Spleen (tissue), 11 donors: ENCODE results near the gene PDE6D. TPM values are rescaled to one million over a fixed set of nuclear protein-coding genes. Genes with fewer than 3 reads are reported as not detected.

Source experiments
- DNase-seq: peaks from one replicate; pipeline ENCODE4 v3.0.0-alpha.2; 2020
- H3K27ac ChIP-seq, 8 donors: fragments of 200-600 bp; sonication (generic) in 7 of 8; 1 replicate in 4 of 8; 2 replicates in 4 of 8; pipeline versions ENCODE4 v1.5.0 to v1.8.0; 2016 to 2021; ENCODE audit warnings: inconsistent platforms in 4 of 8, mild to moderate bottlenecking in 4 of 8, moderate library complexity in 1 of 8
- H3K27me3 ChIP-seq, 7 donors: fragments of 200-600 bp; sonication (generic) in 6 of 7; replicated peaks in 1 of 7; 1 replicate in 4 of 7; 2 replicates in 3 of 7; pipeline versions ENCODE4 v1.5.0 to v1.8.0; 2016 to 2021; ENCODE audit warnings: inconsistent platforms in 3 of 7, mild to moderate bottlenecking in 1 of 7
- H3K36me3 ChIP-seq, 6 donors: fragments of 200-600 bp; sonication (generic) in 5 of 6; 1 replicate in 4 of 6; 2 replicates in 2 of 6; pipeline versions ENCODE4 v1.5.0 to v1.8.0; 2016 to 2021; ENCODE audit warnings: inconsistent platforms in 2 of 6
- H3K4me1 ChIP-seq, 6 donors: fragments of 200-600 bp; sonication (generic) in 5 of 6; 1 replicate in 3 of 6; 2 replicates in 3 of 6; pipeline versions ENCODE4 v1.5.0 to v1.8.0; 2016 to 2021; ENCODE audit warnings: inconsistent platforms in 3 of 6
- H3K4me3 ChIP-seq, 8 donors: fragments of 200-600 bp; sonication (generic) in 7 of 8; 1 replicate in 4 of 8; 2 replicates in 4 of 8; pipeline versions ENCODE4 v1.5.0 to v1.8.0; 2016 to 2021; ENCODE audit warnings: inconsistent platforms in 4 of 8, mild to moderate bottlenecking in 4 of 8, moderate library complexity in 2 of 8
- H3K9me3 ChIP-seq, 8 donors: fragments of 200-600 bp; sonication (generic) in 7 of 8; 1 replicate in 4 of 8; 2 replicates in 4 of 8; pipeline versions ENCODE4 v1.5.0 to v1.8.0; 2016 to 2021; ENCODE audit warnings: inconsistent platforms in 4 of 8
- POLR2A ChIP-seq, 3 donors: fragments of 450-650 bp; IDR thresholded peaks; one replicate each; pipeline ENCODE4 v1.5.1; 2017; ENCODE audit warnings: antibody characterized with exemption in 3 of 3, mild to moderate bottlenecking in 1 of 3
- POLR2AphosphoS5 ChIP-seq, 3 donors: sonication (generic); formaldehyde crosslinking; IDR thresholded peaks; one replicate each; pipeline ENCODE4 v1.5.1; 2017; ENCODE audit warnings: antibody characterized with exemption in 3 of 3
- WGBS, 5 donors: extraction: QIAGEN DNeasy Blood & Tissue Kit in 3 of 5; methylation state at CpG; one replicate each; pipeline versions ENCODE4 v1.1.5 to v1.1.7; 2013 to 2018; 5-methylcytosine and 5-hydroxymethylcytosine counted together
- intact Hi-C: fragments of 100-400 bp; cut with DNase I; formaldehyde crosslinking; loops from one replicate; pipeline ENCODE4 v1.15.0; 2023; ENCODE audit warnings: low total_unique reads
- polyA plus RNA-seq, 3 donors: library from polyadenylated mRNA; stranded (reverse); fragments of 200-250 nt; gene quantifications; one replicate each; pipeline ENCODE4 v1.2.1, GENCODE V29; 2013
- total RNA-seq, 7 donors: library from RNA; depleted of rRNA in 3 of 7; stranded (reverse); fragments of >200 nt in 3 of 7; fragmentation: NEBNext Ultra II Directional in 4 of 7; extraction: Animal tissue kit (Norgen Biotek cat#: 25700) in 4 of 7; gene quantifications; one replicate each; pipeline versions ENCODE4 v1.1.0 to v1.2.1, GENCODE V29; 2016 to 2021
- TF ChIP-seq, protein P1 (sequence below), 11 experiments: fragments of 200-600 bp in 7 of 11; fragments of 450-650 bp in 4 of 11; sonication (generic) in 4 of 11; IDR thresholded peaks in 8 of 11; conservative IDR thresholded peaks in 3 of 11; 1 replicate in 7 of 11; 2 replicates in 4 of 11; pipeline versions ENCODE4 v1.4.0 to v1.8.0; 2016 to 2021; ENCODE audit warnings: antibody characterized with exemption in 11 of 11, inconsistent platforms in 4 of 11, mild to moderate bottlenecking in 1 of 11
- donor health status: healthy with polysubstance abuse.
- donor health status: DM: no; HTN: no; CAD: no; lungs with moderate emphysema.
- donor health status: DM: no; HTN: no; CAD: no.
- donor health status: Bipolar disorder and iron deficiency.
- donor health status: healthy.
- donor health status: DM: no; HTN: no; CAD: no.
- donor health status: DM: yes; HTN: yes; CAD: no.

PDE6D gene
- total and polyA plus RNA-seq, 10 donors, result 20.5 to 45.0 (median 29.6) TPM

DNA sequence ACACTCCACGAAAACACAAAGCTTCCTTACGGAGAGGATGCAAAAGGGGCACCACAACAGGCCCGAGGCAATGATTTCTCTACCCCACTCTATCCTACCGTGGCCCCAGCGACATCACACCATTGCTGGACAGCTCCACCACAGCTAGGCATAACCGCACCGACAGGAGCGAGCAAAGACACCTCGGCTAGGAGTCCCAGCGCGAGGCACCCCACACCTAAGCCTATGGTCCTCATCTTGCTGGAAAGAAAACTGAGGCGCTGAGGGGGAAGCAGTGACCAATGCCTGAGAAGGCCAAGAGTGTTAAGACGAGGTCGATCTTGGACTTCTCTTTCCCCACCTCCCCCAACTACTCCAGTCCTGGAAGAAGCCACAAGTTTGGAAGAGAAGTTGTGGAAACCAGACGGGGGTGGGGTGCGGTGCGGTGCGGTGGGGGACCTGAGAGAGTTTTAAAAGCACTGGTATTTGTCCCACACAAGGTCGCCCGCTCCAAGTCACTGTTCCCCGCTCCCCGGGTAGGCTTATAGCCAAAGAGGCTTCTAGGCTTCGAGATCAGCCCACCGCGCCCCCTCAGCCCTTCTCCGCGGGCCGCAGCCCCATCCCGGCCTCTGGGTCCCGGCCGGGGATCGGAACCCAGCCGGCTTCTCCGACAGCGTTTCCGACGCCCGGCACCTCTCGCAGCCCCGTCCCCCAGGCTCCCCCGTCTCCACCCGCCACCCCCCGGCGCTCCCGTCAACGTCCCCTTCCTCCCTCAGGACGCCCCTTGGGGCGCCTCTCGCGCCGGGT is 766 bp downstream of the PDE6D start:
- no peak for TF ChIP-seq POLR2A (IDR thresholded peaks at IDR 0.05)
- TF ChIP-seq, protein P1, sequence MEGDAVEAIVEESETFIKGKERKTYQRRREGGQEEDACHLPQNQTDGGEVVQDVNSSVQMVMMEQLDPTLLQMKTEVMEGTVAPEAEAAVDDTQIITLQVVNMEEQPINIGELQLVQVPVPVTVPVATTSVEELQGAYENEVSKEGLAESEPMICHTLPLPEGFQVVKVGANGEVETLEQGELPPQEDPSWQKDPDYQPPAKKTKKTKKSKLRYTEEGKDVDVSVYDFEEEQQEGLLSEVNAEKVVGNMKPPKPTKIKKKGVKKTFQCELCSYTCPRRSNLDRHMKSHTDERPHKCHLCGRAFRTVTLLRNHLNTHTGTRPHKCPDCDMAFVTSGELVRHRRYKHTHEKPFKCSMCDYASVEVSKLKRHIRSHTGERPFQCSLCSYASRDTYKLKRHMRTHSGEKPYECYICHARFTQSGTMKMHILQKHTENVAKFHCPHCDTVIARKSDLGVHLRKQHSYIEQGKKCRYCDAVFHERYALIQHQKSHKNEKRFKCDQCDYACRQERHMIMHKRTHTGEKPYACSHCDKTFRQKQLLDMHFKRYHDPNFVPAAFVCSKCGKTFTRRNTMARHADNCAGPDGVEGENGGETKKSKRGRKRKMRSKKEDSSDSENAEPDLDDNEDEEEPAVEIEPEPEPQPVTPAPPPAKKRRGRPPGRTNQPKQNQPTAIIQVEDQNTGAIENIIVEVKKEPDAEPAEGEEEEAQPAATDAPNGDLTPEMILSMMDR (IDR thresholded peaks at IDR 0.05 in 8 of 11, conservative IDR thresholded peaks at IDR 0.05 in 3 of 11), result no peak
- no peak for TF ChIP-seq POLR2AphosphoS5 (IDR thresholded peaks at IDR 0.05)
- H3K27me3 ChIP-seq, result no peaks in the 10 kb centered on the region
- peak; percentile 77 for DNase-seq
- WGBS, 5 donors, result 9 to 21% (median 11%) methylated on average over 26 to 51 of the region's 51 CpGs
- H3K4me1 ChIP-seq, result peaks cover 33 to 65% (median 49%) of the 10 kb centered on the region in 6 donors
- peak overlapping the region; percentile 64 to 98 (median 90) for H3K4me3 ChIP-seq
- intact Hi-C loops, result no loop called here
- peaks cover 0 to 5% (median 0%) of the 10 kb centered on the region in 6 donors for H3K36me3 ChIP-seq
- H3K27ac ChIP-seq, result peak overlapping the region; percentile 71 to 92 (median 88)
- H3K9me3 ChIP-seq, result no peaks in the 10 kb centered on the region

DNA sequence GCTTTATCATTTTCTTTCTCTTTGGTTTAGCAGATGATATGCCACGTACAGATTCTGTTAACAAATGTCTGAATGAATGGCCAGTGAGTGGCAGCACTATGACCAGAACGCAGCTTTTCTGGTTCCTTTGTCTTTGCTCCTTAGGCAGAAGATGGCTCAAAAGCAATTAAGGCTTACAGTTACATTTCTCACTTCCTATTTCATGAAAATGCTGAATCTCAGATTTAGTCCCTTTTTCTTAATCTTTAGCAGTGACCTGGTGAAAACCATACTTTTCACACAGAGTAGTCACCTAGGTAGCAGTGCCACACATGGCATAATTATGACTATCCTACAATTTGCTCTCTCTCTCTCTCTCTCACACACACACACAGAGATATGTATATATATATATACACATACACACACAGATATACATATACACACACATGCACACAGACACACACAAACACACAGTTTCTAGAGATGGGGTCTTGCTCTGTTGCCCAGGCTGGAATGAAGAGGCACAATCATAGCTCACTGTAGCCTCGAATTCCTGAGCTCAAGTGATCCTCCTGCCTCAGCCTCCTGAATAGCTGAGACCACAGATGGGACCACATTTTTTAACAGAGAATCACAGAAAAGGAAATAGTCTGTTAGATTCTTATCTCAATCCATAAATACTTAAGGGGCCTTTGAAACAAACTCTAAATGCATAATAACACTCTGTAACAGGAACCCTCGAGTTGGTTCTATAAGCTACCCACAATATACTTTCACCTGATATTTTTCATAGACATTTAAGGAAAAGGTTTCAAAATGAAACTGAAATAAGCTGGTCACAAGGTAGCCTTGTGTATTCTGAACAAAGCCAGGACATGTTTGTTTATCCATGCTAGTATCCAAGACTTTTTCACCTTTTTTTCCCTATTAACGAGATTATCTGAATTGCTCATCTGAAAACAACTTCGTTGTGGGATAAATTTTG is 11.6 kb downstream of the PDE6D start:
- TF ChIP-seq POLR2A (IDR thresholded peaks at IDR 0.05) (no peak), POLR2AphosphoS5 (IDR thresholded peaks at IDR 0.05) (no peak)
- TF ChIP-seq, protein P1 (IDR thresholded peaks at IDR 0.05 in 8 of 11, conservative IDR thresholded peaks at IDR 0.05 in 3 of 11), result no peak

GRCh38 chr2:231765496-231765929 is 15.6 kb downstream of the PDE6D start:
- no peak for DNase-seq
- TF ChIP-seq POLR2AphosphoS5 (IDR thresholded peaks at IDR 0.05) (no peak), POLR2A (IDR thresholded peaks at IDR 0.05) (no peak)
- TF ChIP-seq, protein P1 (IDR thresholded peaks at IDR 0.05 in 8 of 11, conservative IDR thresholded peaks at IDR 0.05 in 3 of 11), result no peak
- Histone ChIP-seq H3K9me3 (no peaks in the 10 kb centered on the region), H3K27ac (no peak overlapping the region), H3K4me3 (no peak overlapping the region), H3K4me1 (peaks cover 0 to 20% (median 5%) of the 10 kb centered on the region in 6 donors), H3K27me3 (no peaks in the 10 kb centered on the region), H3K36me3 (peaks cover 0 to 9% (median 0%) of the 10 kb centered on the region in 6 donors)
- intact Hi-C loops, result no loop called here

More for the DNA sequence above, 11.6 kb downstream of the PDE6D start:
- Histone ChIP-seq H3K27me3 (no peaks in the 10 kb centered on the region), H3K9me3 (no peaks in the 10 kb centered on the region), H3K36me3 (peaks cover 0 to 6% (median 0%) of the 10 kb centered on the region in 6 donors), H3K4me1 (peaks cover 0 to 20% (median 5%) of the 10 kb centered on the region in 6 donors), H3K27ac (no peak overlapping the region), H3K4me3 (no peak overlapping the region)
- no peak for DNase-seq
- intact Hi-C loops, result no loop called here
- 65 to 80% (median 75%) methylated on average over 6 of the region's 6 CpGs for WGBS, 5 donors
